Measurements from ENCODE around the gene SKA3.

SKA3 gene

GRCh38 chr13:21109168-21109567 is 67.2 kb downstream of the SKA3 start:
- DNase-seq = no peak

- DNase-seq = no peak
Measured at GRCh38 chr13:21106089-21106488, 70.3 kb downstream of the SKA3 start.

- DNase-seq = no peak
Measured at GRCh38 chr13:21104199-21105019, 71.9 kb downstream of the SKA3 start.
